PC-3 (cell line): ENCODE data around the gene PSMB7.

Experiments
- EZH2 ChIP-seq: fragments of 300-600 bp; sonication (generic); IDR thresholded peaks from one replicate; pipeline ENCODE4 v1.6.1; 2017; ENCODE audit warnings: antibody characterized with exemption, mild to moderate bottlenecking, low read length; ENCODE audit not compliant: unreplicated experiment
- EZH2phosphoT487 ChIP-seq: fragments of 300-600 bp; sonication (generic); IDR thresholded peaks from 2 replicates; pipeline ENCODE4 v1.6.1; 2018; ENCODE audit warnings: mild to moderate bottlenecking, antibody characterized with exemption, low read length, borderline replicate concordance
- TF ChIP-seq, protein P1 (sequence below): fragments of 300-600 bp; sonication (generic); conservative IDR thresholded peaks from 2 replicates; pipeline ENCODE4 v1.5.1; 2017; ENCODE audit warnings: antibody characterized with exemption, low read depth, mild to moderate bottlenecking, low read length

DNA sequence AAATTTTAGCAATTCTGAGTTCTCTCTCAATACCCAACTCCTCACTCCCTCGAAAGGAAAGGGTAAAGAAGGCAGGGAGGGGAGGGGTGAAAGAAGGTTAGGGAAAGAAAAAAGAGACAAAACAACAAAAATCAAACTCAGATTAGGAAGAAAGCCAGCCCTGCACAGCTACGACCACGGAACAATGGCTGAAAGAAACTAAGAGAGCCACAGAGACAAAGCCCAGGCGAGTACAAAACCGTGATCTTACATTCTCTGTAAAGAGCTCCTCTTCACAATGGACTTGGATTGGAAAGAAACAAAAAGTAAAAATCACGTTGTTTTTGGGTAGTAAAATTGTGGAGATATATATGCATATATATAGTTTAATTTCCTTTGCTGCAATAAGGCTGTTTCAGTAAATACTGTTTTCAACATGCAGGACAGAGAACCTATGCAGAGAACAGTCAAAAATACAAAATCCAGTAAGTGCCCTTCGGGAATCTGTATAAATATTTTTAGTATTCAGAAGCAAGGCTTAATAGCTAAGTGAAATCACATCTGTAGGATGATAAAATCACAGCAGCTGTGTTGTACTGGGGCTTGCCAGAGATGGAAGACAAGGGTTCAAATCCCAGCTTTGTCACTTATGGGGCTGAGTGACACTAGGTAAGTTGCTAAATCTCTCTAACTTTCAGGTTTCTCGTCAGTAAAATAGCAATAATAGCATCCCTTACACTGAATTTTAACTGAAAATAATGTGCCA, 16.9 kb downstream of the PSMB7 start:
- TF ChIP-seq, protein P1, sequence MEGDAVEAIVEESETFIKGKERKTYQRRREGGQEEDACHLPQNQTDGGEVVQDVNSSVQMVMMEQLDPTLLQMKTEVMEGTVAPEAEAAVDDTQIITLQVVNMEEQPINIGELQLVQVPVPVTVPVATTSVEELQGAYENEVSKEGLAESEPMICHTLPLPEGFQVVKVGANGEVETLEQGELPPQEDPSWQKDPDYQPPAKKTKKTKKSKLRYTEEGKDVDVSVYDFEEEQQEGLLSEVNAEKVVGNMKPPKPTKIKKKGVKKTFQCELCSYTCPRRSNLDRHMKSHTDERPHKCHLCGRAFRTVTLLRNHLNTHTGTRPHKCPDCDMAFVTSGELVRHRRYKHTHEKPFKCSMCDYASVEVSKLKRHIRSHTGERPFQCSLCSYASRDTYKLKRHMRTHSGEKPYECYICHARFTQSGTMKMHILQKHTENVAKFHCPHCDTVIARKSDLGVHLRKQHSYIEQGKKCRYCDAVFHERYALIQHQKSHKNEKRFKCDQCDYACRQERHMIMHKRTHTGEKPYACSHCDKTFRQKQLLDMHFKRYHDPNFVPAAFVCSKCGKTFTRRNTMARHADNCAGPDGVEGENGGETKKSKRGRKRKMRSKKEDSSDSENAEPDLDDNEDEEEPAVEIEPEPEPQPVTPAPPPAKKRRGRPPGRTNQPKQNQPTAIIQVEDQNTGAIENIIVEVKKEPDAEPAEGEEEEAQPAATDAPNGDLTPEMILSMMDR, result no peak
- no peak for TF ChIP-seq EZH2phosphoT487
- no peak for TF ChIP-seq EZH2
